WTC11 (cell line): Measurements from ENCODE around the gene GTPBP6. TPM values are rescaled to one million over a fixed set of nuclear protein-coding genes. Genes with fewer than 3 reads are reported as not detected.

Experiments
- total RNA-seq: library from RNA; stranded (reverse); gene quantifications from 3 replicates; pipeline ENCODE4 v1.2.3, GENCODE V29; 2021

The GTPBP6 gene
- total RNA-seq, 1 experiment from 2014 or later = 63.9 TPM

Other genes starting within 250 kb of the GTPBP6 start
- 131 to 155 TPM (median 150 TPM) in 3 replicates for gene PLCXD1, start 37.4 kb downstream of the GTPBP6 start, total RNA-seq
- gene PPP2R3B, start 68.1 kb upstream of the GTPBP6 start, total RNA-seq = 103 to 130 TPM (median 107 TPM) in 3 replicates